Measurements from ENCODE around the gene PSG1.
"Not testable (repeated sequence)": the region's sequence is repeated elsewhere in the genome, so short reads cannot be mapped to it uniquely, and the experiment has no call there.

GRCh38 chr19:42874901-42875813 lies 4.4 kb downstream of the PSG1 start:
- not testable (repeated sequence) for TF ChIP-seq POLR2AphosphoS5, CTCF (IDR thresholded peaks at IDR 0.05)

Data from prostate gland (tissue), 2 donors.